HUES48 (cell line): ENCODE measurements around the gene NR4A2.

ENCODE experiments used
- H3K27ac ChIP-seq: one replicate; pipeline ENCODE4 v1.7.0; 2013; ENCODE audit warnings: low read depth, low read length, inconsistent platforms
- H3K27me3 ChIP-seq: 2 replicates; pipeline ENCODE4 v1.6.1; 2013; ENCODE audit warnings: mild to moderate bottlenecking, low read length; ENCODE audit not compliant: control insufficient read depth, insufficient read depth
- H3K36me3 ChIP-seq: 2 replicates; pipeline ENCODE4 v1.6.1; 2013; ENCODE audit warnings: low read length; ENCODE audit not compliant: control insufficient read depth, insufficient read depth
- H3K4me1 ChIP-seq: 2 replicates; pipeline ENCODE4 v1.6.1; 2013; ENCODE audit warnings: mild to moderate bottlenecking, low read length; ENCODE audit not compliant: control insufficient read depth, insufficient read depth
- H3K4me3 ChIP-seq: 2 replicates; pipeline ENCODE4 v1.5.1; 2013; ENCODE audit warnings: mild to moderate bottlenecking, low read depth, low read length
- H3K9ac ChIP-seq: 2 replicates; pipeline ENCODE4 v1.6.1; 2013; ENCODE audit warnings: mild to moderate bottlenecking, low read depth, low read length, moderate library complexity
- H3K9me3 ChIP-seq: 2 replicates; pipeline ENCODE4 v1.6.1; 2013; ENCODE audit warnings: low read length; ENCODE audit not compliant: control insufficient read depth, insufficient read depth

The NR4A2 gene

GRCh38 chr2:156279446-156280150 is 52.9 kb downstream of the NR4A2 start:
- H3K4me1 ChIP-seq = no peaks in the 10 kb centered on the region
- no peak overlapping the region for H3K9ac ChIP-seq
- no peaks in the 10 kb centered on the region for H3K27me3 ChIP-seq
- no peak overlapping the region for H3K27ac ChIP-seq
- H3K9me3 ChIP-seq = no peaks in the 10 kb centered on the region
- H3K36me3 ChIP-seq = no peaks in the 10 kb centered on the region
- H3K4me3 ChIP-seq = no peak overlapping the region
